Small intestine (tissue), 7 donors: ENCODE results near the gene SPOP. TPM values are rescaled to one million over a fixed set of nuclear protein-coding genes. Genes with fewer than 3 reads are reported as not detected.

Experiments used
- DNase-seq, 2 donors: peaks; one replicate each; pipeline versions ENCODE4 v3.0.0 to v3.0.0-alpha.2; 2013
- FAIRE-seq: peaks from 2 replicates; lab custom pipeline; 2012; peaks lifted over from hg19 to GRCh38; lab: Jason Lieb, UNC
- H3K27ac ChIP-seq, 3 donors: one replicate each; pipeline ENCODE4 v1.5.1; 2013; ENCODE audit warnings: low read length in 2 of 3, mild to moderate bottlenecking in 2 of 3, control low read depth in 1 of 3, inconsistent platforms in 1 of 3, low read depth in 1 of 3, moderate library complexity in 1 of 3
- H3K27me3 ChIP-seq, 3 donors: one replicate each; pipeline ENCODE4 v1.6.1; 2013; ENCODE audit warnings: low read length in 3 of 3, inconsistent platforms in 1 of 3; ENCODE audit not compliant: control insufficient read depth in 3 of 3, insufficient read depth in 3 of 3
- H3K36me3 ChIP-seq, 3 donors: one replicate each; pipeline ENCODE4 v1.6.1; 2013; ENCODE audit warnings: low read length in 3 of 3, inconsistent platforms in 1 of 3, low read depth in 1 of 3, mild to moderate bottlenecking in 1 of 3, moderate library complexity in 1 of 3; ENCODE audit not compliant: control insufficient read depth in 3 of 3, insufficient read depth in 2 of 3
- H3K4me1 ChIP-seq, 3 donors: one replicate each; pipeline ENCODE4 v1.6.1; 2013; ENCODE audit warnings: low read length in 2 of 3, inconsistent platforms in 1 of 3, low read depth in 1 of 3, mild to moderate bottlenecking in 1 of 3, moderate library complexity in 1 of 3; ENCODE audit not compliant: control insufficient read depth in 3 of 3, insufficient read depth in 2 of 3
- H3K4me3 ChIP-seq, 3 donors: one replicate each; pipeline ENCODE4 v1.5.1; 2013; ENCODE audit warnings: low read length in 3 of 3, control low read depth in 1 of 3, inconsistent platforms in 1 of 3, low read depth in 1 of 3, mild to moderate bottlenecking in 1 of 3, moderate library complexity in 1 of 3
- H3K9me3 ChIP-seq, 2 donors: one replicate each; pipeline ENCODE4 v1.6.1; 2013; ENCODE audit warnings: low read depth in 1 of 2, low read length in 1 of 2; ENCODE audit not compliant: control insufficient read depth in 2 of 2, insufficient read depth in 1 of 2
- WGBS, 3 donors: extraction: QIAGEN DNeasy Blood & Tissue Kit; methylation state at CpG; one replicate each; pipeline ENCODE4 v1.1.7; 2013; 5-methylcytosine and 5-hydroxymethylcytosine counted together
- polyA plus RNA-seq, 4 donors: library from polyadenylated mRNA; stranded (reverse) in 3 of 4; unstranded in 1 of 4; fragments of 200-250 nt in 3 of 4; fragments of 120-200 nt in 1 of 4; gene quantifications; one replicate each; pipeline versions ENCODE4 v1.2.1 to v1.2.3, GENCODE V29; 2013
- donor health status: healthy with polysubstance abuse.
- donor health status: control.
- donor health status: control.
- donor health status: Bipolar disorder and iron deficiency.
- donor health status: healthy.

Gene SPOP
- polyA plus RNA-seq, 4 donors = 35.7 to 51.2 (median 39.0) TPM

DNA sequence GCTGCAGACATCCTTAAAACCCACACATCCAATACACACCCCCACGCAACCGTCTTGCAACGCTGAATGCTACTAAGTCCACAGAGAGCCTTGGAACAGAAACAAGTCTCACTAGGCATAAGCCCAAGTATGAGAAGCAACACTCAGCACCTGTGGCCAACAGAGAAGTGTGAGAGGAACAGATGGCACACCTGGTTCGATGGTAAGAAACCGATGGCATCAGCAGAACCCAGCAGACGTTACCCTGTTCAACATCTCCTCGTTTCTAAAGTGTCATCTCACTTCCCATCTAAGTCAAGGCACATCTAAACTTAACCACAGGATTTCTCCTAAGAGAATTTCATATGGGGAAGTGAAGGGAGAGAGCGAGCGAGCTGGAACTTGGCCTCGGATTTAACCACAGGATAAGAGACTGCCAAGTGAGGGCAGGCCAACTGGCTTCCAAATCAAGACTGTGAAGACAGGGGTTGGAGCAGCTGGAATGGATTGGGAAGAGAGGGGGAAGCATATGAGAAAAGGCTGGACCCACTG, 61.2 kb downstream of the SPOP start:
- Histone ChIP-seq H3K4me1 (peaks cover 0 to 6% (median 3%) of the 10 kb centered on the region in 3 donors), H3K36me3 (peaks cover 3 to 29% (median 23%) of the 10 kb centered on the region in 3 donors), H3K9me3 (no peaks in the 10 kb centered on the region), H3K27ac (peak overlapping the region in 1 of 3 donors; percentile 38), H3K4me3 (no peak overlapping the region), H3K27me3 (no peaks in the 10 kb centered on the region)
- WGBS, 3 donors = 64 to 85% (median 80%) methylated on average over 10 of the region's 10 CpGs
- FAIRE-seq (no peak), DNase-seq (no peak)

DNA sequence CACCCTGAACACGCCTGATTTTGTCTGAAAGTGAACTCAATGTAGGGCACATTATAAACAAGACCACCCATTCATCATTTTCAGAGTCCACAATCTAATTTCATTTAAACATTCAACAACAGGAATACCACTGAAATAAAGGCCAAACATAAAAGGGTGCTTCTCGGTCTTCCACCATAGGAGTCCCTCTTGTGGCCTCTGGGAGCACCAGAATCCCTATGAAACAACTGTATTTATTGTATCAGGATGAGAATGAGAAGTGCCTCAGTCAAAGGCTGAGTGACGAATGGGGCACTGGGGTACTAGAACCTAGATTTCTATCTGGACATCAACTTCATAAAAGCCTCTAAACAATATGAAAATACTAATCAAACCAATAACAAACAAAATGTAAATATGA, 61.8 kb downstream of the SPOP start:
- peaks cover 0 to 6% (median 3%) of the 10 kb centered on the region in 3 donors for H3K4me1 ChIP-seq
- FAIRE-seq = no peak
- peaks cover 3 to 31% (median 18%) of the 10 kb centered on the region in 3 donors for H3K36me3 ChIP-seq

DNA sequence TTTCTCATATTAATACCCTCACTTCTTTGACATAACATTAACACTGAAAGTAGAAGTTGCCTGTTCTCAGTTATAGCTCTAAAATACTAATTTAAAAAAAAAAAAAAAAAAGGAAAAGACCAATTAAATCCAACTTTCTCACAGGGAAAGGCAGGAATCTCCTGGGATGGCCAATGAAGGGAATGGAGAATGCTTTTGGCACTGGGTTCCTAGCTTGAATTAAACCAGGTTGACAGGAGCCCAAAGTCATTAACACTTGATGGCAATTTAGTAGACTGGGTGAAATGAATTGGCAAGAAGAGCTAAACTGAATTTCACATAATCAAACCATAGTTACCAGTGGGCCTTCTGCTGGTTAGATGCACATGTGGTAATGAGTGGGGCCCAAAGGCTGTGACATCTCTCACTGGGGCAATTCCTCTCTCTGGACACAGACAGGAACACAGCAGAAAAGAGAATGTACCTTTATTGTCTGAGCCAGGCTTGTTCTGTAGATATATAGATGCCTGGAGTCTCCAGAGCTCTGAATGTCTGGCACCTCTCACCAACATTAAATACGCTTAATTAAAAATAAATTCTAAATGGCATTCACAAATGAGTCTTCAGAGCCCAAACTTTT, 64.6 kb downstream of the SPOP start:
- H3K4me1 ChIP-seq = peaks cover 0 to 6% (median 3%) of the 10 kb centered on the region in 3 donors
- FAIRE-seq (no peak), DNase-seq (no peak)
- H3K27ac ChIP-seq = no peak overlapping the region
- peaks cover 13 to 35% (median 20%) of the 10 kb centered on the region in 3 donors for H3K36me3 ChIP-seq
- 95 to 100% (median 100%) methylated on average over 1 of the region's 1 CpG for WGBS, 3 donors
- no peaks in the 10 kb centered on the region for H3K27me3 ChIP-seq
- no peak overlapping the region for H3K4me3 ChIP-seq
- H3K9me3 ChIP-seq = no peaks in the 10 kb centered on the region

More for the DNA sequence above, 61.8 kb downstream of the SPOP start:
- no peak for DNase-seq
- 74 to 85% (median 85%) methylated on average over 3 of the region's 3 CpGs for WGBS, 3 donors
- H3K9me3 ChIP-seq = no peaks in the 10 kb centered on the region
- no peaks in the 10 kb centered on the region for H3K27me3 ChIP-seq
- no peak overlapping the region for H3K4me3 ChIP-seq
- H3K27ac ChIP-seq = peak overlapping the region in 1 of 3 donors; percentile 5

DNA sequence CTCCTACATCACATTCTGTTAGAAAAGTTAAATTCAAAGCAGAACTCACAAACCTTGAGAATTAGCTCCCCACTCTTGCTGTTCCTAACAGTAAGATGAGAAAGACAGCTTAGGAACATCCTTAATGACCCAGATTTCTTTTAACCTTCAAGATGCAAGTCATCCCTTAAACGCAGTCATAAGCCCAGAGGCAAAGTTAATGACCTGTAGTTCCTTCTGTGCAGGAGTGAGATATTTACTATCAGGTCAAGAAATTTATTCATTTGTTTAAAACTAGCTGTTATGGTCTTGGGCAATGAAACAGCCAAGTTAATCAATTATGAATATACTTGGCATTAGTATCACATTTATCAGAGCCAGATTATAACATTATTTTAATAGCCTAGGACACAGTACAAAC, 65.2 kb downstream of the SPOP start:
- no peak overlapping the region for H3K27ac ChIP-seq
- no peaks in the 10 kb centered on the region for H3K27me3 ChIP-seq
- no peak overlapping the region for H3K4me3 ChIP-seq
- FAIRE-seq = no peak
- 67 to 79% (median 70%) methylated on average over 1 of the region's 1 CpG for WGBS, 3 donors
- H3K9me3 ChIP-seq = no peaks in the 10 kb centered on the region
- DNase-seq = no peak
- H3K4me1 ChIP-seq = peaks cover 0 to 3% (median under 1%) of the 10 kb centered on the region in 3 donors
- H3K36me3 ChIP-seq = peaks cover 10 to 35% (median 21%) of the 10 kb centered on the region in 3 donors

DNA sequence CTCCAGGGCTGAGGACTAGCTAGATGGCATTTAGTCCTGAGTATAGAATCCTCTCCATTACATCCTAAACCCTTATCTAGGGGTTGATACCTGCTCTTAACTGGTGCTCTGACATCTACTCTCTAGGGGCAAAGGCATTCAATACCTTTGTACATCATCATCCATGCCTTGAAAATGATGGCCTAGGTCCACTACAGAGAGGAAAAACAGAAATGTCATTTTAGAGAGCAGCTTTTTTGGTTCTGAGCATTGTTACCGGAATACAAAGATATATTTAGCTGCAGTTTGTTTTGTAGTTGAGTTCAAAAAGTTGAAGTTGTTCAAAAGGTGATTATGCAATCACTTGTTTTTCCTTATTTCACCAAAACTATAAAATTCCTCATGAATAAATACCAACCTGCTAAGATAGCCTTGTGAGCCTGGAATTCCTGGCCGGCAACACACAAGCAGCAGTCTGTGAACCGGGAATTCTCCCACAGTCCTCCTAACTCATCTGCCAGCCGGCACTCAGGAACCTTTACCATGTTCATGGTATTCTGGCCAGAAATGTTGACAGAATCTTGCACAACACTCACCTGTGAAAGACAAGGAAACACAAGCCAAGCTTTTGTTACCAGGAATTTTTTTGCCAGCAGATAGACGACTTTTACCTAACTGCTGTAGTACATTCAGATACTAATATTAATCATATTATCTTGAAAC, 66.9 kb downstream of the SPOP start:
- DNase-seq (no peak), FAIRE-seq (no peak)
- H3K36me3 ChIP-seq = peaks cover 10 to 36% (median 22%) of the 10 kb centered on the region in 3 donors
- H3K9me3 ChIP-seq = no peaks in the 10 kb centered on the region
- no peaks in the 10 kb centered on the region for H3K27me3 ChIP-seq
- WGBS, 3 donors = 88 to 91% (median 88%) methylated on average over 5 of the region's 5 CpGs
- no peak overlapping the region for H3K27ac ChIP-seq
- H3K4me3 ChIP-seq = no peak overlapping the region
- H3K4me1 ChIP-seq = no peaks in the 10 kb centered on the region

DNA sequence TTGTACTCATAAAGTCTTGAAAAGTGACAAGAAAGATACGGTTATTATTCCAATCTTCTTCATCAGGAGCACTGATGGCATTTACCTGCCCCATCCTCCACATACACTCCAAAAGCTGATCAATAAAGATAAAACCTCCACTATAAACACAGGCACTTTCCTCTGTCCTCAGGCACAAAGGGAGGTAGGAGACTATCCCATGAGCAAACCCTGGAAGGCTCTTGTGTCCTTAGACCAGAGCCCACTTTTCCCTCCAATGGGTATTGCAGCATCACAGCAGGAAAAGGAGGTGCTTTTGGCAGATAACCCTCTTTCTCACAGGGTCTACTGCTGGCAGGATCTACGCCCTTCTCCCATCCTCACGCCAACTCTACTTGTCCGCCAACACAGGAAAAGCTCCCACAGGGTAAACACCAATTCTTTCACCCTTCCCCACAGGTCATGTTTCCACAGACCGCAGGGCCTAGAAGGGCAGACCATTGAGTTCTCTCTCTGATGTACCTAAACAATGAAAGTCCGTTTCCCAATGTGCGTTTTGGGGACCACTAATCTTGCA, 73.5 kb downstream of the SPOP start:
- FAIRE-seq (no peak), DNase-seq (no peak)
- no peak overlapping the region for H3K4me3 ChIP-seq
- 93 to 96% (median 94%) methylated on average over 7 of the region's 7 CpGs for WGBS, 3 donors
- H3K9me3 ChIP-seq = no peaks in the 10 kb centered on the region
- no peaks in the 10 kb centered on the region for H3K4me1 ChIP-seq
- no peak overlapping the region for H3K27ac ChIP-seq
- peaks cover 16 to 40% (median 35%) of the 10 kb centered on the region in 3 donors for H3K36me3 ChIP-seq
- H3K27me3 ChIP-seq = no peaks in the 10 kb centered on the region

DNA sequence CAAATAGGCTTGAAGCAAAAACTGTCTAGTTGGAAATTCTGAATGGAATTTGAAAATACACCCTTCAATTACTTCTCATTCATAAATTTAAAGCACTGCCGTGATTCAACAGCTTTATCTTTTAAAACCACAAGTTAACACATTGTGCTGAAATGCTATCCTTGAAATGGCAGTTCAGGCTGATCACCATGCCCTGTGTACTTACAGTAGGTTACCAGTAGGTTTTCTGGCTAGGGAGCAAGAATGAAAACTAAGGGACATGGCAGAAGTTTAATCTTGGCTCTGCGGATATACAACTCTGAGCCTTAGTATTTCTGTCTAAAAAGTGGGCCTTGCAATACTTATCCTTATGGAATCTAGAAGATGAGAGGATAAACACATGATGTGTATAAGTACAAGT, 74.2 kb downstream of the SPOP start:
- FAIRE-seq = no peak
- 77 to 78% (median 77%) methylated on average over 2 of the region's 2 CpGs for WGBS, 3 donors
- H3K36me3 ChIP-seq = peaks cover 12 to 35% (median 34%) of the 10 kb centered on the region in 3 donors

DNA sequence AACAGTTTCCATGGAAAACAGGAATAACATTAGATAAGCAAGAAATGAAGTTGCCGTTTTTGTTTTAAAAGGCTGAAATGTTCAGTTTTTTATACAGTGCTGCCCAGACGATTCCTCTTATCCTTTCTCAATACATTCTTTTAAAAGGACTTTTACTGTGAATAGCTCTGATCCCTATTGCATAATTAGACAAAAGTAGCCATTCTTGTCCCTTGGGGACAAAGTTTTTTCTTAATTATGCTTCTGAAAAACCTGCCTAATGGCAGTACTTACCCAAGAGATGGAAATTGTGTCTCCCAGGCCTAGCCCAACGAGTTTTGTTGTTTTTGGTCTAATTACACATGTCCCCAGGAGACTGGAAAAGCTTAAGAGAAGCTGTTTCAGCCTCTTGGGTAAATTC, 74.7 kb downstream of the SPOP start:
- 53 to 80% (median 66%) methylated on average over 3 of the region's 3 CpGs for WGBS, 3 donors
- Histone ChIP-seq H3K4me1 (no peaks in the 10 kb centered on the region), H3K27ac (no peak overlapping the region), H3K9me3 (no peaks in the 10 kb centered on the region), H3K27me3 (no peaks in the 10 kb centered on the region), H3K4me3 (no peak overlapping the region), H3K36me3 (peaks cover 12 to 36% (median 34%) of the 10 kb centered on the region in 3 donors)
- DNase-seq (no peak), FAIRE-seq (no peak)

More for the DNA sequence above, 74.2 kb downstream of the SPOP start:
- Histone ChIP-seq H3K4me1 (no peaks in the 10 kb centered on the region), H3K4me3 (no peak overlapping the region), H3K9me3 (no peaks in the 10 kb centered on the region), H3K27ac (no peak overlapping the region), H3K27me3 (no peaks in the 10 kb centered on the region)
- DNase-seq = no peak
